GM12891 (cell line): ENCODE results near the gene TM9SF2. TPM values are rescaled to one million over a fixed set of nuclear protein-coding genes. Genes with fewer than 3 reads are reported as not detected.
"Not testable (repeated sequence)": the region's sequence is repeated elsewhere in the genome, so short reads cannot be mapped to it uniquely, and the experiment has no call there.

ENCODE experiments used
- DNase-seq: peaks from one replicate; pipeline ENCODE4 v3.0.0; 2011; ENCODE audit warnings: low spot score; ENCODE audit not compliant: insufficient read length
- FAIRE-seq: peaks from 2 replicates; lab custom pipeline; 2011; peaks lifted over from hg19 to GRCh38; lab: Jason Lieb, UNC
- PAX5 ChIP-seq: IDR thresholded peaks from 2 replicates; pipeline ENCODE4 v1.6.1; 2011; ENCODE audit warnings: low read length, moderate library complexity, mild to moderate bottlenecking; ENCODE audit not compliant: insufficient read depth, severe bottlenecking
- POLR2A ChIP-seq: IDR thresholded peaks from 2 replicates; pipeline ENCODE4 v1.6.1; 2011; ENCODE audit warnings: low read depth, low read length, control low read depth
- POLR2AphosphoS5 ChIP-seq: IDR thresholded peaks from 2 replicates; pipeline ENCODE4 v1.6.1; 2011; ENCODE audit warnings: low read depth, low read length, control low read depth
- POU2F2 ChIP-seq: IDR thresholded peaks from 2 replicates; pipeline ENCODE4 v1.6.1; 2011; ENCODE audit warnings: low read depth, mild to moderate bottlenecking, control low read depth, low read length, moderate library complexity
- SPI1 ChIP-seq: IDR thresholded peaks from 2 replicates; pipeline ENCODE4 v1.6.1; 2011; ENCODE audit warnings: low read depth, low read length, control low read depth
- TAF1 ChIP-seq: IDR thresholded peaks from 2 replicates; pipeline ENCODE4 v1.6.1; 2011; ENCODE audit warnings: low read depth, low read length, control low read depth
- polyA plus RNA-seq: library from polyadenylated mRNA; unstranded; fragments of >200 nt; gene quantifications from one replicate; pipeline ENCODE4 v1.2.1, GENCODE V29; 2012; ENCODE audit warnings: low read depth, missing spikeins, inconsistent platforms; ENCODE audit not compliant: missing spikeins

The TM9SF2 gene, protein sequence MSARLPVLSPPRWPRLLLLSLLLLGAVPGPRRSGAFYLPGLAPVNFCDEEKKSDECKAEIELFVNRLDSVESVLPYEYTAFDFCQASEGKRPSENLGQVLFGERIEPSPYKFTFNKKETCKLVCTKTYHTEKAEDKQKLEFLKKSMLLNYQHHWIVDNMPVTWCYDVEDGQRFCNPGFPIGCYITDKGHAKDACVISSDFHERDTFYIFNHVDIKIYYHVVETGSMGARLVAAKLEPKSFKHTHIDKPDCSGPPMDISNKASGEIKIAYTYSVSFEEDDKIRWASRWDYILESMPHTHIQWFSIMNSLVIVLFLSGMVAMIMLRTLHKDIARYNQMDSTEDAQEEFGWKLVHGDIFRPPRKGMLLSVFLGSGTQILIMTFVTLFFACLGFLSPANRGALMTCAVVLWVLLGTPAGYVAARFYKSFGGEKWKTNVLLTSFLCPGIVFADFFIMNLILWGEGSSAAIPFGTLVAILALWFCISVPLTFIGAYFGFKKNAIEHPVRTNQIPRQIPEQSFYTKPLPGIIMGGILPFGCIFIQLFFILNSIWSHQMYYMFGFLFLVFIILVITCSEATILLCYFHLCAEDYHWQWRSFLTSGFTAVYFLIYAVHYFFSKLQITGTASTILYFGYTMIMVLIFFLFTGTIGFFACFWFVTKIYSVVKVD
- 32.3 TPM for polyA plus RNA-seq

DNA sequence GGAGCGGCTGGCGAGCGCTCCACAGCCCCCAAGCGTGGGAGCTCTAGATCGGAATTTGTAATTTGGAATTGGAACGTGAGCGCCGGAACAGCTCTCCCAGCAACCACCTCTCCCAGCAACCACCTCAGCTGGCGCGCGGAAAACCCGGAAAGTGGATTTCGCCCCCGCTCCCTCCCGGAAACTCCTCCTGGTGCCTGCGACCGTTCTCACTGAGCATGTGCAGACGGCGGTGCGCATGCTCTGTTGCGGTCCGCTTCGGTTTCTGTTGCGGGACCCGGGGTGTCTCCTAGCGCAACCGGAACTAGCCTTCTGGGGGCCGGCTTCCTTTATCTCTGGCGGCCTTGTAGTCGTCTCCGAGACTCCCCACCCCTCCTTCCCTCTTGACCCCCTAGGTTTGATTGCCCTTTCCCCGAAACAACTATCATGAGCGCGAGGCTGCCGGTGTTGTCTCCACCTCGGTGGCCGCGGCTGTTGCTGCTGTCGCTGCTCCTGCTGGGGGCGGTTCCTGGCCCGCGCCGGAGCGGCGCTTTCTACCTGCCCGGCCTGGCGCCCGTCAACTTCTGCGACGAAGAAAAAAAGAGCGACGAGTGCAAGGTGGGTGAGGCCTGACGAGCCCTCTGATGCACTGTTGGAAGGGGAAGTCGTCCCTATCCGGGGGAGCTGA lies at the start of gene TM9SF2:
Gene TM9SF2, plus strand, starts transcription at position 289 of the 664 bp plus-strand sequence. Its CDS starts 135 bp downstream, at position 424.
- FAIRE-seq (peak; percentile 95), DNase-seq (peak; percentile 72)
- TF ChIP-seq SPI1 (peak; percentile 23; the same call in 1 of the 2 replicates), POU2F2 (peak; percentile 39), TAF1 (peak; percentile 64), POLR2A (peak; percentile 67), PAX5 (no peak), POLR2AphosphoS5 (peak; percentile 78)

DNA sequence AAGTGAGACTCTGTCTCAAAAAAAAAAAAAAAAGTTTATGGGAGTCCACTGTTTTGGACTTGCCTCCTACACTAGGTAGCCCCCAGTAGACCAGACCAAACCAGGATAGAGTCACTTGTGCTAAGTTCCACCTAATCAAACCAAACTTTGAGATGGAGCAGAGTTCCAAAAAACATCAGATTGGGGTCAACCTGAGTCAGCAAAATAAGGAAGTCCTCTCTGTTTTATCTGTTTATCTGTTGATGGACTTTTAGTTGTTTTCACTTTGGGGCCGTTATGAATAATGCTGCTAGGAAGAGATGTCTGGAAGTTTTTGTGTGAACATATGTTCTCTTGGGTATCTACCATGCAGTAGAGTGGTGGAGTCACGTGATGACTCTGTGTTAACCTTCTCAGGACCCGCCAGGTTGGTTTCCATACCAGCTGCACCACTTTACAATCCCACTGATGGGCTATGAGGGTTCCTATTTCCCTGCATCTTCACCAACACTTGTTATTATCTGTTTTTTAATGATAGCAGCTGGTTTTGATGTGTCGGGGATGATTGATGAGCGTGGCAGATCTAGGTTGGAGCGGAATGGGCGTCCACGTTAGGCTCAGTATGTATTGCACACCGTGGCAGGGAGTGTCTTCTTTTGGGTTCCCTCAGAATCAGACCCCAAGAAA lies 46.6 kb upstream of the TM9SF2 start:
- no peak for DNase-seq
- no peak for TF ChIP-seq POLR2AphosphoS5
- TF ChIP-seq PAX5: no peak
- TF ChIP-seq POU2F2: no peak
- TF ChIP-seq SPI1: no peak
- TF ChIP-seq TAF1: no peak
- TF ChIP-seq POLR2A: no peak
- FAIRE-seq: no peak

DNA sequence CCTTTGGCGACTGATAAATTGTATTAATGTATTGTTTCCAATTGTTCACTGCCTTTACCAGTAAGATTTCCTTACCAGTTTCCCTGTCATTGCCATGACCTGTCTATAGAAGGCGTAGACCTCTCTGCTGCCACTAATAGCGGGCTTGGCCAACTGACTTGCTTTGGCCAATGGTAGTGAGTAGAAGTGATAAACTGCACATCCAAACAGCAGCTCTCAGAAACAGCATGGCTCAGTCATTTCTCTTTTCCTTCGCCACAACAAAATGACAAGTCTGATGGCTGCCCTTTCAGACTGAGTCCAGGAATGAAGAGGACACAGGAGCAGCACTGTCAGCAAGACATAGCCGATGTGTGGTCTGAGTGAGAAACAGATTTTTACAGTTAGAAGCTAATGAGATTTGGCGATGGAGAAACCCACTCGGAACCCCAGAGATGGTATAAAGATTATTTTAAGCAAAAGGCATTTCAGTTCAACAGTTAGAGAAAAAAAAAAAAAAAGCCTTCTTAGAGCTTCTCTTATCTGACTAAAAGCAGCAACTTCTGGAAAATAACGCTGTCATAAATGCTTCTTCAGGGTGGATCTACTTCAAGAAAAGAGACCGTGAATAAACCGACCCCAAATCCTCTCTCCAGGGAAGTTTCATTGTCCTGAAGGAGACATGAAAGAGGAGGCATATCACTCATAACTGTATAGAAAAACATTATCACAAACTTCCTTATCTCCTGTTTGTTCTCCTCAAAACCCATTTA lies 42.0 kb upstream of the TM9SF2 start:
- TF ChIP-seq SPI1 (no peak), POLR2A (no peak), POU2F2 (no peak), POLR2AphosphoS5 (no peak), PAX5 (no peak), TAF1 (no peak)
- no peak for DNase-seq

DNA sequence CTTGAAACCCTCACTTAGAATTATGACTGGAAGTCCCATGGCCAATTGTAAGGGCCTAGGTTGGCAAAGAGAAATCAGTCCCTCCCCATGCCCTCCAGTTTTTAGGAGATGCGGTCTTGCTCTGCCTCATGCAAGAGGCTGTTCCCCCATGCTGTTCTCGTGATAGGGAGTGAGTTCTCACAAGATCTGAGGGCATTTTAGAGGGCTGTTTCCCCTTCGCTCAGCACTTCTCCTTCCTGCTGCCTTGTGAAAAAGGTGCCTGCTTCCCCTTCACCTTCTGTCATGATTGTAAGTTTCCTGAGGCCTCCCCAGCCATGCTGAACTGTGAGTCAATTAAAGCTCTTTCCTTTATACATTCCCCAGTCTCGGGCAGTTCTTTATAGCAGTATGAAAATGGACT lies 40.5 kb upstream of the TM9SF2 start:
- DNase-seq, FAIRE-seq: not testable (repeated sequence)

More for the DNA sequence above, 42.0 kb upstream of the TM9SF2 start:
- no peak for FAIRE-seq

DNA sequence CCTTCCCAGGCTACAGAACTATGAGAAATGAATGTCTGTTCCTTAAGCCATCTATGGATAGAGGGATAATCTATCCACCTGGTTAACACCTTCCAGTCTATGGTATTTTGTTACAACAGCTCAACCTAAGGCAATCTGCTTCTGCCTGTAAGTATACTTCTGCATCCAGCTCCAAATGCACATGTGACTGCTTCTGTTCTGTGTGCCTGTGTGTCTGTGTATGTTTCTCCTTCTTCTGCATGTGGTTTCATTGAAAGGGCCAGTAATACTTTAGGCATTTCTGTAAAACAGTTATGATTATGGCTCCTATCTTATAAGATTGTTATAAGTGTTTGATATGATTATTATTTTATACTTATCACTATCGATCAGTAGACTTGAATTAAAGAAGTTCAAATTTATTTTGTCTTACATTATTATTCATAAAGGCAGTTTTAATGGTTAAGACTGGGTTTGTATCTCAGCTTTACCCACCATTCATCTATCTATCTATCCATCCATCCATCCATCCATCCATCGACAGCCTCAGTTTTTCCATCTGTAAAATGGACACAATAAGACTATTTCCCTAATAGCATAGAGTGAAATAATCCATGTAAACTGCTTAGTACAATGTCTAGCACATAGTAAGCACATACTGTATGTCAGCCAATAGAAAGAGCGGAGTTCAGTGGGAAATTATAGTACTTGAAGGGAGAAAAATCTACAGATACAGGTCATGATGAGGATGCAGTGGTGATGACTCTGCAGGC lies 37.5 kb upstream of the TM9SF2 start:
- no peak for FAIRE-seq
- TF ChIP-seq POLR2AphosphoS5: no peak
- TF ChIP-seq TAF1: no peak
- TF ChIP-seq PAX5: no peak
- no peak for TF ChIP-seq POU2F2
- no peak for TF ChIP-seq POLR2A
- no peak for TF ChIP-seq SPI1
- no peak for DNase-seq

DNA sequence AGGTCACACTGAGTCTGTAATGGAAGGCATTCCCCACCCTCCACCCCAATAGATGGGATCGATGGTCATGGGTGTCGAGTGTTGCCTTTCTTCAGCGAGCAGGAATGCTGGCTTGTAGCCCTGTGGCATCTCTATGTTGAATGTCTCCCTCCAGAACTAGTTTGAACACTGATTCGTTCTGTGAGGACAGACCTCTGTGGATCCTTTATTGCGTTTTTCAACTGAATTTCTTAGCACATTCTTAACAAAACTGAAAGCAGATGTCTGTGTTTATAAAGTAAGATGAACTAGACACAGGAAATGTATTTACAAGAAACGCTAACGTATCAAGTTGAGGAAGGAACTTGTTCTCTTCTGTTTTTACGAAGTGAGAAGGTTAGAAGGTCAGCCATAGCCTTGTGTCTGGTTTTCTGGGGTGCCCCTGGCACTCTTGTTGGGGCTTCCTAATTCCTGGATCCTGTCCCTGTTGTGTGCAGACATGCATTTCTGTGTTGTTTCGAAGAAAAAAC lies 36.8 kb upstream of the TM9SF2 start:
- DNase-seq: no peak
- TF ChIP-seq PAX5: no peak
- TF ChIP-seq POLR2AphosphoS5: no peak
- no peak for TF ChIP-seq TAF1
- no peak for TF ChIP-seq POLR2A
- TF ChIP-seq POU2F2: no peak
- no peak for TF ChIP-seq SPI1
- peak; percentile 67 for FAIRE-seq

DNA sequence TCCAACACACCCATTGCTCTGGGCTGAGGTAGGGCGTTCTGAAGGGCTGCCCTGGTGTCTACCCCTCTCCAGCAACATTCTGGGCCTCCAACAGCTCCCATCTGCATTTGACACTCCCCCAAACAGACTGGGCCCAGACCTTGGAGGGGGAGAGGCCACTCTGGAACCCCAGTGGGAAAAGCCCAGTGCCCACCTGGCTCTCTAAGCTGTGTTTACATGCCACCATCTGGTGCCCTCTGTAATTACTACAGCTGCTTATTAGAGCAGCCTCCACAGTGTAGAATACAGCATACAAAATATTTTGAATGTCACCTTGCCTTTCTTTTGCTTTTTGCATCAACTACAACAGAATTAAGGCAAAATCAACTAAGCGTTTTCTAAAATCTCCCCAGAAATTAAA lies 35.8 kb upstream of the TM9SF2 start:
- FAIRE-seq (no peak), DNase-seq (no peak)
- TF ChIP-seq POLR2AphosphoS5 (no peak), TAF1 (no peak), PAX5 (no peak), SPI1 (no peak), POLR2A (no peak), POU2F2 (no peak)

DNA sequence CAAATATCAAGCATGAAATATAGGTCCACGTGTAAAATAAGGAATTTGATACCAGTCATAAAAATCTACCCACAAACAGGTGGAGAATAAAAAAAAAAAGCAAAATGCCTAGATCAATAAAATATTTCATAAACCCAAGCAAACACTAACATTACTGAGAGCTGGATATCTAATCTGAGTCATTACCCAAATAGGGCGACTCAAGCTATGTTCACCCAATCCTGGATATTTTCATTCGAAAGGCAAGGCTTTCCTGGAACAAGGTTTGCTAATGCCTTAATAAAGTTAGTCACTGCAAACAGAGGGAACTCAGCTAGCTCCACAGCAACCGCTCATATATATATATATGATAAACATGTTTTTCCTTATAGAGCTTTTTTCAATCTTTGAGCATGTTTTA lies 33.5 kb upstream of the TM9SF2 start:
- DNase-seq (no peak), FAIRE-seq (no peak)

More for the DNA sequence above, 33.5 kb upstream of the TM9SF2 start:
- no peak for TF ChIP-seq POLR2A
- TF ChIP-seq POLR2AphosphoS5: no peak
- TF ChIP-seq POU2F2: no peak
- TF ChIP-seq SPI1: no peak
- no peak for TF ChIP-seq TAF1
- TF ChIP-seq PAX5: no peak
